Spinal cord (tissue), 10 donors: ENCODE data around the gene MYCL. TPM values are rescaled to one million over a fixed set of nuclear protein-coding genes. Genes with fewer than 3 reads are reported as not detected.

ENCODE experiments used
- DNase-seq, 6 donors: peaks; one replicate each; pipeline versions ENCODE4 v3.0.0 to v3.0.0-alpha.2; 2013 to 2015; ENCODE audit warnings: low spot score in 6 of 6, low read depth in 4 of 6
- H3K27ac ChIP-seq: one replicate; pipeline ENCODE4 v1.5.1; 2013; ENCODE audit warnings: low read depth, low read length, control low read depth
- H3K27me3 ChIP-seq: one replicate; pipeline ENCODE4 v1.6.1; 2013; ENCODE audit warnings: low read length; ENCODE audit not compliant: control insufficient read depth, insufficient read depth
- H3K36me3 ChIP-seq: one replicate; pipeline ENCODE4 v1.6.1; 2013; ENCODE audit warnings: low read length; ENCODE audit not compliant: control insufficient read depth, insufficient read depth
- H3K4me1 ChIP-seq: one replicate; pipeline ENCODE4 v1.6.1; 2013; ENCODE audit warnings: low read length; ENCODE audit not compliant: control insufficient read depth, insufficient read depth
- H3K4me3 ChIP-seq: one replicate; pipeline ENCODE4 v1.5.1; 2013; ENCODE audit warnings: low read depth, low read length, control low read depth
- H3K9me3 ChIP-seq: one replicate; pipeline ENCODE4 v1.6.1; 2013; ENCODE audit warnings: low read length; ENCODE audit not compliant: control insufficient read depth, insufficient read depth
- WGBS: methylation state at CpG from one replicate; pipeline ENCODE4 v1.1.5; 2013; ENCODE audit warnings: missing lambda C conversion rate; ENCODE audit not compliant: insufficient coverage; 5-methylcytosine and 5-hydroxymethylcytosine counted together
- polyA plus RNA-seq, 2 donors: library from polyadenylated mRNA; unstranded; fragments of 120-200 nt; gene quantifications; one replicate each; pipeline ENCODE4 v1.2.1, GENCODE V29; 2013; ENCODE audit not compliant: insufficient read length in 2 of 2
- small RNA-seq: library from RNA; depleted of rRNA; stranded (forward); fragments of <200 nt; gene quantifications from one replicate; pipeline ENCODE3, GENCODE V24; 2014; ENCODE audit warnings: low replicate concordance
- total RNA-seq, 2 donors: library from RNA; depleted of rRNA in 1 of 2; stranded (reverse); fragments of 120-200 nt in 1 of 2; fragments of >200 nt in 1 of 2; gene quantifications; one replicate each; pipeline versions ENCODE4 v1.2.3 to v1.2.4, GENCODE V29; 2013 to 2014
- donor health status: healthy.

MYCL gene
- total and polyA plus RNA-seq, 4 donors: 6.1 to 16.6 (median 9.8) TPM

GRCh38 chr1:39845569-39846566 is 55.8 kb downstream of the MYCL start:
- Histone ChIP-seq H3K27ac (peak overlapping the region; percentile 41), H3K4me1 (peaks cover 10% of the 10 kb centered on the region), H3K27me3 (no peaks in the 10 kb centered on the region), H3K4me3 (no peak overlapping the region), H3K9me3 (no peaks in the 10 kb centered on the region), H3K36me3 (peaks cover 8% of the 10 kb centered on the region)
- WGBS: 26% methylated on average over 2 of the region's 7 CpGs
- DNase-seq: peak; percentile 46 to 95 (median 72)

Small RNA genes within 50 kb of the gene (small RNA-seq; reads per million reads assigned to genes)
- not detected for gene RF00019

Other genes starting within 250 kb of the MYCL start
- gene NT5C1A, start 229.8 kb downstream of the MYCL start, total RNA-seq: 1 to 10 TPM; 2.4 to 5.4 TPM
- gene NT5C1A, start 229.8 kb downstream of the MYCL start, polyA plus RNA-seq: 1 to 10 TPM; 1.5 to 3.1 TPM
- 10 to 100 TPM; 19.7 to 68.6 TPM for gene HPCAL4, start 210.5 kb downstream of the MYCL start, total RNA-seq
- 10 to 100 TPM; 61.9 to 67.9 TPM for gene HPCAL4, start 210.5 kb downstream of the MYCL start, polyA plus RNA-seq
- gene PPIE, start 163.0 kb downstream of the MYCL start, total RNA-seq: 10 to 100 TPM; 28.4 to 45.8 TPM
- 10 to 100 TPM; 54.6 to 55.9 TPM for gene PPIE, start 163.0 kb downstream of the MYCL start, polyA plus RNA-seq
- 1 to 10 TPM; 1.8 to 3.0 TPM for gene OXCT2, start 130.6 kb downstream of the MYCL start, total RNA-seq
- 1 to 10 TPM; 2.3 to 3.1 TPM for gene OXCT2, start 130.6 kb downstream of the MYCL start, polyA plus RNA-seq
- 10 to 100 TPM in 1 of 2 donors, 1 to 10 TPM in 1; 7.8 to 12.0 TPM for gene BMP8B, start 113.1 kb downstream of the MYCL start, total RNA-seq
- gene BMP8B, start 113.1 kb downstream of the MYCL start, polyA plus RNA-seq: 10 to 100 TPM; 19.3 to 19.4 TPM
- gene TRIT1, start 18.4 kb downstream of the MYCL start, total RNA-seq: 10 to 100 TPM; 33.5 to 35.6 TPM
- gene TRIT1, start 18.4 kb downstream of the MYCL start, polyA plus RNA-seq: 10 to 100 TPM; 25.8 to 30.6 TPM
- gene MFSD2A, start 53.2 kb upstream of the MYCL start, total RNA-seq: 10 to 100 TPM; 15.7 to 20.5 TPM
- 10 to 100 TPM; 34.8 to 42.9 TPM for gene MFSD2A, start 53.2 kb upstream of the MYCL start, polyA plus RNA-seq
- 100 to 1,000 TPM; 177 to 201 TPM for gene CAP1, start 138.8 kb upstream of the MYCL start, total RNA-seq
- gene CAP1, start 138.8 kb upstream of the MYCL start, polyA plus RNA-seq: 100 to 1,000 TPM; 157 to 170 TPM
- gene PPT1, start 195.3 kb upstream of the MYCL start, total RNA-seq: 100 to 1,000 TPM in 1 of 2 donors, 10 to 100 TPM in 1; 87.4 to 115 TPM
- gene PPT1, start 195.3 kb upstream of the MYCL start, polyA plus RNA-seq: 100 to 1,000 TPM; 114 to 124 TPM